NCI-H1930 (cell line): ENCODE results near the gene ZFHX3.

Experiments used
- DNase-seq, 2 experiments: peaks; one replicate each; lab custom pipeline; 2025; lab: John Stamatoyannopoulos, UW

Gene ZFHX3

DNA sequence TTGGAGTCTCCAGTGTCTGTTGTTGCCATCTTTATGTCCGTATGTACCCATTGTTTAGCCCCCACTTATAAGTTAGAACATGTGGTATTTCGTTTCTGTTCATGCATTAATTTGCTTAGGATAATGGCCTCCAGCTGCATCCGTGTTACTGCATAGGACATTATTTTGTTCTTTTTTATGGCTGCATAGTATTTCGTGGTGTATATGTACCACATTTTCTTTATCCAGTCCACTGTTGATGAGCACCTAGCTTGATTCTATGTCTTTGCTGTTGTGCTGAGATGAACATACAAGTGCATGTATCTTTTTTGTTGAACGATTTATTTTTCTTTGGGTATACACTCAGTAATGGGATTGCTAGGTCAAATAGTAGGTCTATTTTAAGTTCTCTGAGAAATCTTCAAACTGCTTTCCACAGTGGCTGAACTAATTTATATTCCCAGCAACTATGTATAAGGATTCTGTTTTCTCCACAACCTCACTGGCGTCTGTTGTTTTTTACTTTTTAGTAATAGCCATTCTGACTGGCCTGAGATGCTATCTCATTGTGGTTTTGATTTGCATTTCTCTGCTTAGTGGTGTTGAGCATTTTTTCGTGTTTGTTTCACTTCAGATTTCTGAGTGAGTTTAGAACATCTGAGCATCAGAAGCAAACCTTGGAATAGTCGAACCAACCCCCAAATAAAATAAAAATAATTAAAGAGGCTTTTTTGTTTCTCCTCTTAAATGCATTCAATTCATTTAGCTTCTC lies 304.7 kb downstream of the ZFHX3 start:
- DNase-seq, result no peak

GRCh38 chr16:72740347-72740746 lies 307.6 kb downstream of the ZFHX3 start:
- no peak for DNase-seq

DNA sequence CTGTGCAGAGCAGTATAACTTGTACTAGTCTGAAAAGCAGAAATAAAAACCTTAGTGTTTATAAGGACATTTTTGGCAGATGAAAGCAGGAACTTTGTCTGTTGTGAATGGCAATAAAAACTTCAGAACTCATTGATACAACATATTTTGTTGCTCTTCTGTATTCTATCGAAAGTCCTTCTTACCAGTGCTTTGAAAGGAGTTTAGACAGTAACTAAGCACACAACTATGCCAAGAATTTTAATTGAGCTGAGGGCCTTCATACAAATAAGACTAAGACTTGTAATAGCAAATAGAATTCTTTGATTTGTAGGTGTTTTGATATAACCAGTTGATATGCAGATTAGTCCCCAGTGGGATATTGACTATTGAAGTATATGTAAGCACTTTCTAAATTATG lies 308.4 kb downstream of the ZFHX3 start:
- DNase-seq, result no peak

GRCh38 chr16:72736074-72736473 lies 311.9 kb downstream of the ZFHX3 start:
- no peak for DNase-seq
